ENCODE data around the gene GNE. TPM values are rescaled to one million over a fixed set of nuclear protein-coding genes. Genes with fewer than 3 reads are reported as not detected.
"Not testable (repeated sequence)": the region's sequence is repeated elsewhere in the genome, so short reads cannot be mapped to it uniquely, and the experiment has no call there.

Gene GNE
- total RNA-seq, 1 experiment from 2014 or later = 24.5 TPM

GRCh38 chr9:36208521-36209253 lies 49.6 kb downstream of the GNE start:
- DNase-seq (ENCODE audit: low spot score) = no peak

- no peak for DNase-seq (ENCODE audit: low spot score)
Observed at GRCh38 chr9:36207546-36208012, 50.7 kb downstream of the GNE start.

DNA sequence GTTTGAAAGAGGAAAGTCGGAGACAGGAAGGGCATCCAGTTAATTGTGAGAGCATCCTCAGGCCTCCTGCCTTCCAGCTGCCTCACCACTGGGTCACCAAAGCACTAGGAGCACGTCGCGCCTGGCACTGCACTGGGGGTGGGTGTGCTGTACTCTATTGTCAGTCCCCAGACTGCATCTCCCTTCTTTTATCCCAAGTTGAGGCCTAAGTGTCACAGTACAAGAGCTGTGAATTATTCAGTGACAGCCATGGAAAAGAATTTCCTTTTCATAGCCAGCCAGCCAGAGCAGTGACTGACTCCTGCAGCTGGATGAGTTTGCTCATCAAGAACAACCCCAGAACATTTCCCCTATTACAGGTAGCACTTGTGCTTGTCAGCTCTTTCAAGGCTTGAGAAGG lies 51.2 kb downstream of the GNE start:
- DNase-seq (ENCODE audit: low spot score) = no peak

- DNase-seq (ENCODE audit: low spot score) = peak; percentile 30
Observed at GRCh38 chr9:36204906-36205547, 53.2 kb downstream of the GNE start.

GRCh38 chr9:36194326-36195000 lies 63.8 kb downstream of the GNE start:
- DNase-seq (ENCODE audit: low spot score) = no peak

DNA sequence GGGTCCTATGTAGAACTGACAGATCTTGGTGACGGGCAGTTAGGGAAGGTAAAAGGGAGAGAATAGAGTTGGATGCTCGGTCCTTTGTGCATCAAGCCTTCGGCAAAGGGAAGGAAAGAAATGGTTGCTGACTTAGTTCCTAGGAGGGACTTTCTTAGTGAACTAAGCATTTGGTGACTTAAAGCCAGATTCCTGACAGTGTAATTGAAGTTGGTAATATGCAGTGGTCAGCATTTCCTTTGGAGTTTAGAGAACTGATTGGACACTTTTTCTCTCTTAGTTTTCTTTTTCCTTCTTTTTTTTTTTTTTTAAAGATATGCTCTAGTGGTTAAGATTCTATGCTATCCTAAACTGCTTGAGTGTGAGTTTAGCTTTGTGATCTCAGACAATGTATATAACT lies 65.2 kb downstream of the GNE start:
- no peak for DNase-seq (ENCODE audit: low spot score)

GRCh38 chr9:36192196-36192595 lies 66.1 kb downstream of the GNE start:
- no peak for DNase-seq (ENCODE audit: low spot score)

- no peak for DNase-seq (ENCODE audit: low spot score)
Observed at GRCh38 chr9:36191686-36192085, 66.6 kb downstream of the GNE start.

DNA sequence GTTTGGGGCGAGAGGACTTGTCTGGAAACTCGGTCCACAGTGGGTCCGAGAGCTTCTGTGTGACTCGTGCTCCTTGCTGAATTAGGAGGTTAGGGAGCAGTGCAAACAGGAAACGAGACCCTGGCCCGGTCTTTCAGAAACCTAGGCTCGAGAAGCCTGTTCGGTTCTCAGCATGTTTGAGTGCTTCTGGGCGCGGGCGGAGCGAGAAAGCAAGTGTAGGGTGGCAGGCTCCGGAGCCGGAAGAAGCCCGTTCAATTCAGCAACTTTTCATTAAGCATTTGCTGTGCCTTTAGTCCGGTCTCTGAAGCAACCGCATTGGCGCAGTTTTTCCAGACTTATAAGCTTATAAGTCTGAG lies 67.0 kb downstream of the GNE start:
- peak; percentile 36 for DNase-seq (ENCODE audit: low spot score)

DNA sequence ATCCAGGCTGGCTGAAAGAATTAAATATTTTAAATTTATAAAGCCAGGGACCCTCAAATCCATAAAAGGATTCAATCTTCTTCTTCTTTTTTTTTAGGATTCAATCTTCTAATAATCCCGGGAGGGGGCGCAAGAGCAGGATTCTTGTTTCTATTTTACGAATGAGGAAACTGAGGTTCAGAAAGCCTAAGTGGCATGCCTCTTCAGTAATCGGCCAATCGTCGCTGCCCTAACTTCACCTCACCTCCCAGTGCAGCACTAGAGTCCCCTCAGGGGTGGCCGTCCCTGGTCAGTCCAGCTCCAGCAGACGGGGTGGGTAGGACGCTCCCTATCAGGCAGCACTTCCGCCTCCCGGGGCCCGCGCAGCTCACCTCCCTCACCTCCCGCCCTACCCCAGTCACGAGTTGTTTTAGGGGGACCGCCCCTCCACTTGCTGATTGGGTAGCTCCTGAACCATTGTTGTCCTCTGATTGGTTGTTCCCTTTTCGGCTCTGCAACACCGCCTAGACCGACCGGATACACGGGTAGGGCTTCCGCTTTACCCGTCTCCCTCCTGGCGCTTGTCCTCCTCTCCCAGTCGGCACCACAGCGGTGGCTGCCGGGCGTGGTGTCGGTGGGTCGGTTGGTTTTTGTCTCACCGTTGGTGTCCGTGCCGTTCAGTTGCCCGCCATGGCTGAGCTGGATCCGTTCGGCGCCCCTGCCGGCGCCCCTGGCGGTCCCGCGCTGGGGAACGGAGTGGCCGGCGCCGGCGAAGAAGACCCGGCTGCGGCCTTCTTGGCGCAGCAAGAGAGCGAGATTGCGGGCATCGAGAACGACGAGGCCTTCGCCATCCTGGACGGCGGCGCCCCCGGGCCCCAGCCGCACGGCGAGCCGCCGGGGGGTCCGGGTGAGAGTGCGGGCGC lies 67.6 kb downstream of the GNE start, which contains the start of gene CLTA:
CLTA (plus strand) TSS at position 534 of the 902 bp plus-strand sequence; CDS start at position 670, 136 bp downstream.
- peak; percentile 95 for DNase-seq (ENCODE audit: low spot score)

DNA sequence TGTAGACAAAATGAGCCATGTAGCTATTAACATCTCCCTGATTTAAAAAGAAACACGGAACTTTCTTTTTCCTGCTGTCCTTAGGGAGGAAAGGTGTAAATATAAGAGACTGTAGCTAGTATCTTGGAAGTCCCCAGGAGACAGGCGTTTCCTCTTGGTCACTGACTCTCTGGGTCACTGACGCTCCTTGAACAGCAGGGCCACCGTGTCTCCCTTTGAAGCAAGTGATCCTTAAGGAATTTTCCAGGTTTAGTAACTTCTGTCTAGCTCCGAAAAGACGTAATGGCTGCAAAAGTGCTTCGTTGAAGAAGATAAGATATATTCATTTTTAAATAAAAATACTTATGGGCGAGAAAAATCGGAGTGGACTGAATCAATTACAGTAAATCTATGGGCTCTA lies 68.3 kb downstream of the GNE start:
- peak; percentile 32 for DNase-seq (ENCODE audit: low spot score)

- DNase-seq (ENCODE audit: low spot score) = no peak
Observed at GRCh38 chr9:36188212-36188611, 70.0 kb downstream of the GNE start.

DNA sequence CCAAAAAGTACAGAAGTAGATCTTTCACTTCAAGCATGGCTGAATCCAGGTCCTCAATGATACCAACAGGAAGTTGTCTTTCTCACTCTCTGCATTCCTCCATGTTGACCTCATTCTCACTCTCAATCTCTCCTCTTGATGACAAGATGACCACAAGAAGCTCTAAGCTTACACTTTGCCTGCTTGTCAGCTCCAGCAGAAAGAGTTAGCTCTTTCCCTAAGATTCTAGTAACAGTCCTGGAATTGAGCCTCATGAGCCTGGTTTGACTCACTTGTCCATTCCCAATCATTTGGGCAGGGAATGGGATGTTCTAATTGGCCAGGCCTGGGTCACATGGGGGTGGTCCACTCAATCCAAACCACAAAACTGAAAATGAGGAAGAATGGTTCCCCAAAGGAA lies 70.8 kb downstream of the GNE start:
- DNase-seq (ENCODE audit: low spot score) = no peak

DNA sequence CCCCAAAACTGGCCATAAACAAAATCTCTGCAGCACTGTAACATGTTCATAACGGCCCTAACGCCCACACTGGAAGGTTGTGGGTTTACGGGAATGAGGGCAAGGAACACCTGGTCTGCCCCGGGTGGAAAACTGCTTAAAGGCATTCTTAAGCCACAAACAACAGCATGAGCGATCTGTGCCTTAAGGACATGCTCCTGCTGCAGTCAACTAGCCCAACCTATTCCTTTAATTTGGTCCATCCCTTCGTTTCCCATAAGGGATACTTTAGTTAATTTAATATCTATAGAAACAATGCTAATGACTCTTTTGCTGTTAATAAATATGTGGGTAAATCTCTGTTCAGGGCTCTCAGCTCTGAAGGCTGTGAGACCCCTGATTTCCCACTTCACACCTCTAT lies 78.0 kb downstream of the GNE start:
- not testable (repeated sequence) for DNase-seq (ENCODE audit: low spot score)

DNA sequence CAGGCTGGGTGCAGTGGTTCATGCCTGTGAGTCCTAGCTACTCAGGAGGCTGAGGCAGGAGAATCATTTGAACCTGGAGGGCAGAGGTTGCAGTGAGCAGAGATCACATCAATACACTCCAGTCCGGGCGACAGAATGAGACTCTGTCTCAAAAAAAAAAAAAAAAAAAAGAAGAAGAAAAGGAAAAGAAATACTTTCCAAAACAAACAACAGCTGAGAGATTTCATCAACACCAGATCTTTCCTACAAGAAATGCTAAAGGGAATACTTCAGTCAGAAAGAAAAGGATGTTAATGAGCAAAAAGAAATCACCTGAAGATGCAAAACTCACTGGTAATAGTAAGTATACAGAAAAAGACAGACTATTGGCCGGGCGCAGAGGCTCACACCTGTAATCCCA lies 80.7 kb downstream of the GNE start:
- no peak for DNase-seq (ENCODE audit: low spot score)

GRCh38 chr9:36176496-36176895 lies 81.8 kb downstream of the GNE start:
- DNase-seq (ENCODE audit: low spot score) = not testable (repeated sequence)

DNA sequence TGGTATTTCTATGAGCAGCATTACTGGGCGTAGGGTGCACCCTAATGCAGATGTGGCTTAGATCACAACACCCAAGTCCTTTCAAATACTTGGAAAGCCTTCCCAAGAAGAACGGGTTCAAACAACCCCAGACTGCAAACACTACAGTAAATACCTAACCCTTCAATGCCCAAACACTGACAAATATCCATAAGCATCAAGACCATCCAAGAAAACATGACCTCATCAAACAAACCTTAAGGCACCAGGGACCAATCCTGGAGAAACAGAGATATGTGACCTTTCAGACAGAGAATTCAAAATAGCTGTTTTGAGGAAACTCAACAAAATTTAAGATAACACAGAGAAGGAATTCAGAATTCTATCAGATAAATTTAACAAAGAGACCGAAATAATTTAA lies 83.0 kb downstream of the GNE start:
- DNase-seq (ENCODE audit: low spot score) = not testable (repeated sequence)

GRCh38 chr9:36174731-36175130 lies 83.5 kb downstream of the GNE start:
- DNase-seq (ENCODE audit: low spot score) = no peak

DNA sequence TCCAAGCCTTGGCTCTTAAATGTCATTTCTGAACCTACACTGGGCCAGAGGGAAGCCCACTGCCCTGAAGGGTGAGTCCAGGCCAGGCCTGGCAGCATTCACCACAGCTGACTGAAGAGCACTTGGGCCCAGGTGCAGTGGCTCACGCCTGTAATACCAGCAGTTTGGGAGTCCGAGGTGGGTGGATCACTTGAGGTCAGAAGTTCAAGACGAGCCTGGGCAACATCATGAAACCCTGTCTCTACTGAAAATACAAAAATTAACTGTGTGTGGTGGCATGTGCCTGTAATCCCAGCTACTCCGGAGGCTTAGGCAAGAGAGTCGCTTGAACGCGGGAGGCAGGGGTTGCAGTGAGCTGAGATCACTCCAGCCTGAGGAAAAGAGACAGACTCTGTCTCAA lies 84.0 kb downstream of the GNE start:
- DNase-seq (ENCODE audit: low spot score) = no peak

GRCh38 chr9:36173861-36174260 lies 84.4 kb downstream of the GNE start:
- DNase-seq (ENCODE audit: low spot score) = no peak

DNA sequence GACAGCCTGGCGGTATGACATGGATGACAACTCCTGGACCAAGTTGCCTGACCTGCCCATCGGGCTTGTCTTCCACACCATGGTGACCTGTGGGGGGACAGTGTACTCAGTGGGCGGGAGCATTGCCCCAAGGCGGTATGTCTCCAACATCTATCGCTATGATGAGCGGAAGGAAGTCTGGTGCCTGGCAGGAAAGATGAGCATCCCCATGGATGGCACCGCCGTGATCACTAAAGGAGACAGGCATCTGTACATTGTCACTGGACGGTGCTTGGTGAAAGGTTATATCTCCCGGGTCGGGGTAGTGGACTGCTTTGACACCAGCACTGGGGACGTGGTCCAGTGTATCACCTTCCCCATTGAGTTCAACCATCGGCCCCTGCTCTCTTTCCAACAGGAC lies 87.7 kb downstream of the GNE start:
- DNase-seq (ENCODE audit: low spot score) = no peak

DNA sequence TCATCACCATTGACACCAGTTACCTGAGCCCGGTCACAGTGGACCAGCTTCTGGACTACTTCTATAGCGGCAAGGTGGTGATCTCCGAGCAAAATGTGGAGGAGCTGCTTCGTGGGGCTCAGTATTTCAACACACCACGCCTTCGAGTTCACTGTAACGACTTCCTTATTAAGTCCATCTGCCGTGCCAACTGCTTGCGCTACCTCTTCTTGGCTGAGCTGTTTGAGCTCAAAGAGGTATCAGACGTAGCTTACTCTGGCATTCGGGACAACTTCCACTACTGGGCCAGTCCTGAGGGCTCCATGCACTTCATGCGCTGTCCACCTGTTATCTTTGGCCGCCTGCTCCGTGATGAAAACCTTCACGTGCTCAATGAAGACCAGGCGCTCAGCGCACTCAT lies 88.5 kb downstream of the GNE start:
- no peak for DNase-seq (ENCODE audit: low spot score)
